ENCODE data around the gene KCNK16. TPM values are rescaled to one million over a fixed set of nuclear protein-coding genes. Genes with fewer than 3 reads are reported as not detected.

KCNK16 gene
- total RNA-seq, 4 donors from 2014 or later: not detected

DNA sequence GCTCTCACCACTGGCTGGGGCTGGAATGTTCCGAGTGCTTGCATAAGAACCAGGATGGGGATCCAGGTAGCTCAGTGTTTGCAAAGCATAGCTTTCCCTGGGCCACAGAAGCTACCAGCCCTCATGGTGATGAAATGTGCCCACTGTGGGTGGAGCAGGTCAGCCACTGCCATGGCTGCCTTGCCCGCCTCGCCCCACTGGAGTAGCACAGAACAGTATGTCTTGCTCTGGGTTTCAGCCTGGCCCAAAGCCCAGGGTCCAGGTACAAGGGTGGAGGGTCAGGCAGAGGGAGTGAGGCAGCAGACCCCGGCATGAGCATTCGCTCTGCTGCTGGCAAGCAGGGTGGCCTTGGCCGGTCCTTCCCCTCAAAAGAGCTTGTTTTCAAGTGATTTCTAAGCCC is 43.0 kb downstream of the KCNK16 start:
- no peak overlapping the region for H3K4me3 ChIP-seq
- H3K4me1 ChIP-seq: no peaks in the 10 kb centered on the region
- H3K9me3 ChIP-seq: no peaks in the 10 kb centered on the region
- no peaks in the 10 kb centered on the region for H3K36me3 ChIP-seq
- intact Hi-C loops (cut with DNase I; ENCODE audit: low total_unique reads): no loop called here
- no peak for DNase-seq
- H3K27me3 ChIP-seq: no peaks in the 10 kb centered on the region
- no peak overlapping the region for H3K27ac ChIP-seq
- TF ChIP-seq, protein P1, sequence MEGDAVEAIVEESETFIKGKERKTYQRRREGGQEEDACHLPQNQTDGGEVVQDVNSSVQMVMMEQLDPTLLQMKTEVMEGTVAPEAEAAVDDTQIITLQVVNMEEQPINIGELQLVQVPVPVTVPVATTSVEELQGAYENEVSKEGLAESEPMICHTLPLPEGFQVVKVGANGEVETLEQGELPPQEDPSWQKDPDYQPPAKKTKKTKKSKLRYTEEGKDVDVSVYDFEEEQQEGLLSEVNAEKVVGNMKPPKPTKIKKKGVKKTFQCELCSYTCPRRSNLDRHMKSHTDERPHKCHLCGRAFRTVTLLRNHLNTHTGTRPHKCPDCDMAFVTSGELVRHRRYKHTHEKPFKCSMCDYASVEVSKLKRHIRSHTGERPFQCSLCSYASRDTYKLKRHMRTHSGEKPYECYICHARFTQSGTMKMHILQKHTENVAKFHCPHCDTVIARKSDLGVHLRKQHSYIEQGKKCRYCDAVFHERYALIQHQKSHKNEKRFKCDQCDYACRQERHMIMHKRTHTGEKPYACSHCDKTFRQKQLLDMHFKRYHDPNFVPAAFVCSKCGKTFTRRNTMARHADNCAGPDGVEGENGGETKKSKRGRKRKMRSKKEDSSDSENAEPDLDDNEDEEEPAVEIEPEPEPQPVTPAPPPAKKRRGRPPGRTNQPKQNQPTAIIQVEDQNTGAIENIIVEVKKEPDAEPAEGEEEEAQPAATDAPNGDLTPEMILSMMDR (IDR thresholded peaks at IDR 0.05): no peak
- TF ChIP-seq POLR2A (IDR thresholded peaks at IDR 0.05): no peak

DNA sequence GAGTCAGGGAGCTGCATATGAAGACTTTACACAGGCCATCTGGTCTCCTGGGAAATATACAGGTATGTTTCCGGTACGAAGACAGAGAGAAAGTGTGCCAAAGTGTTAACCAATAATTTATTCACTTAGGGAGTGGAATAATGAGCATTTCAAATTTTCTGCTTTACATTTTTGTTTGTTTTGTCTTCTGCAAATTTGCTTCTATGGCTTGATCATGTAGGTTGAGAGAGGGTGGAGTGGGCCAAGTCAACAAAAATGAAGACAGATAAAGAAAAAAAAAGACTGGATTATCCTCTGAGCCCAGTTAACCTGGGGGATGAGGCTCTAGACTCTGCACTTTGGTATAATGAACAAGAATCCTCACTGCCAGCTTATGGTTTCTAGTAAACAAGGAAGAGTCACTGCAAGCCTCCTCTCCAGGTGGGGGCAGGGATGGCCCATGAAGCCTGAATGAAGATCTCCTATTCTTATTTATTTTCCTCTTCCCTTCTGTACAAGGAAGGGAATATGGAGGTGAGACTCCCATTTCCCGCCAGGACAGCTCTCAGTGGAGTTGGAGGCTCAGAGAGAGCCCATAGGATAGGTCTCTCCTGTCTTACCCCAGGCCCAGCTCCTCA is 46.0 kb downstream of the KCNK16 start:
- no peaks in the 10 kb centered on the region for H3K4me1 ChIP-seq
- no peaks in the 10 kb centered on the region for H3K36me3 ChIP-seq
- H3K27me3 ChIP-seq: no peaks in the 10 kb centered on the region
- no peaks in the 10 kb centered on the region for H3K9me3 ChIP-seq
- TF ChIP-seq POLR2A (IDR thresholded peaks at IDR 0.05): no peak
- TF ChIP-seq, protein P1 (IDR thresholded peaks at IDR 0.05): no peak
- DNase-seq: no peak
- no peak overlapping the region for H3K4me3 ChIP-seq
- no peak overlapping the region for H3K27ac ChIP-seq
- intact Hi-C loops (cut with DNase I; ENCODE audit: low total_unique reads): no loop called here

DNA sequence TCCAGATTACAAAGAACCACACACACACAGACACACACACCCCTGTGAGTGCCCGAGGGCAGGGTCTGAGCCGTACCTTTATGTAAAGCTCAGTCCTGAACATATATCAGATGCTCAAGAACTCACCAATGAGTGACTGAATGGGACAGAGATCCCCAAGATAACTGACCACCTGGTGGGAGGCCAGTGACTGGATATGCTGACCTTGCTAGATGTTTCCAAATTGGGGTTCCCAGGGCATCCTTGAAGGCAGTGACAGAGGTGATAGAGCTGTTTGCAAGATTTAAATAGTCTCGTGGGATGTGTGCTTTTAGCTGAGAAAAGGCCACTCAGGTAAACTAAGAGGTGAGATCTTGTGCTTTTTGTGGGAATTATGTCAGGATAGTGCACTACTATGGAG is 47.6 kb downstream of the KCNK16 start:
- no peak for DNase-seq
- no peak overlapping the region for H3K27ac ChIP-seq
- H3K4me3 ChIP-seq: no peak overlapping the region
- H3K27me3 ChIP-seq: no peaks in the 10 kb centered on the region
- TF ChIP-seq POLR2A (IDR thresholded peaks at IDR 0.05): no peak
- TF ChIP-seq, protein P1 (IDR thresholded peaks at IDR 0.05): no peak
- H3K9me3 ChIP-seq: no peaks in the 10 kb centered on the region
- intact Hi-C loops (cut with DNase I; ENCODE audit: low total_unique reads): no loop called here
- H3K36me3 ChIP-seq: no peaks in the 10 kb centered on the region
- no peaks in the 10 kb centered on the region for H3K4me1 ChIP-seq

DNA sequence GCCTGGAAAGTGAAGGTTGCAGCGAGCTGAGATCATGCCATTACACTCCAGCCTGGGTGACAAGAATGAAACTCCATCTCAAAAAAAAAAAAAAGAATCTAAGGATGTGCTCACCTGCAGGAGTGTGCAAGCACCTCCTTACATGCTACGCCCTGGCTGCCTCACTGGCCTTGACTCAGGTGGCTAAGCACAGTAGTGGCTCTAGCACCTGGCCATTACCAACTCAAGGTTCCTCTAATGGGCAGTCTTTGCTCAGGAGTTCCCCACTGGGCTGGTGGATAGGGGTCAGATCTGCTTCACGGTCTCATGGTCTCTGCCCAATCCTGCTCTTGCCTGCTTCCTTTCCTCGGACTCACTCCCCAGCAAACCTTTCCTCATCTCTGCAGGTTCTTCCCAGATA is 48.0 kb downstream of the KCNK16 start:
- no peak for TF ChIP-seq POLR2A (IDR thresholded peaks at IDR 0.05)
- TF ChIP-seq, protein P1 (IDR thresholded peaks at IDR 0.05): no peak
- Histone ChIP-seq H3K27me3 (no peaks in the 10 kb centered on the region), H3K9me3 (no peaks in the 10 kb centered on the region), H3K4me1 (no peaks in the 10 kb centered on the region), H3K4me3 (no peak overlapping the region), H3K36me3 (no peaks in the 10 kb centered on the region), H3K27ac (no peak overlapping the region)
- intact Hi-C loops (cut with DNase I; ENCODE audit: low total_unique reads): no loop called here
- no peak for DNase-seq

DNA sequence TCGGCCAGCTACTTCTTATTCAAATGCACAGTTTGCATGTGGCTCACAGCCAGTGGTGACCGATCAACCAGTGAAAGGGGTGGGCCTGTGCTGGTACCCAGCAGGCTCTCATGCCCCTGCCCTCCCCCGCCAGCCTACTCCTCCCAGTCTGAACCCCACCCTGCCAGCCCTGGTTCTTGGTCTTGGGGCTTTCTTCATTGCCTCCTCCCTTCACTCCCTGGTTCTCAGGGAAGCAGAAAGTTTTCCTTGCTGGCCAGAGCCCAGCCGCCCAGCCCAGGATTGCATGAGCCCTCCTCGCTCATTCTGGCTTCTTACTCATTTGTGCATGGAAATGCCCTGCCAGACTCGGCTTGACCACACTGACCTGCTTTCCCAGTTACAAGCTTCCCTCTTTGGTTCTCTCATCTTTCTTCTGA is 49.1 kb downstream of the KCNK16 start:
- no peaks in the 10 kb centered on the region for H3K4me1 ChIP-seq
- no peaks in the 10 kb centered on the region for H3K27me3 ChIP-seq
- DNase-seq: no peak
- H3K4me3 ChIP-seq: no peak overlapping the region
- intact Hi-C loops (cut with DNase I; ENCODE audit: low total_unique reads): no loop called here
- H3K27ac ChIP-seq: no peak overlapping the region
- TF ChIP-seq, protein P1 (IDR thresholded peaks at IDR 0.05): no peak
- TF ChIP-seq POLR2A (IDR thresholded peaks at IDR 0.05): no peak
- H3K36me3 ChIP-seq: no peaks in the 10 kb centered on the region
- H3K9me3 ChIP-seq: no peaks in the 10 kb centered on the region
